ENCODE results near the gene OFD1.

Gene OFD1

GRCh38 chrX:13770013-13770535 lies 35.5 kb downstream of the OFD1 start:
- DNase-seq (ENCODE audit: low read depth in 2 of 2): no peak
- no peak for TF ChIP-seq CTCF (IDR thresholded peaks at IDR 0.05; ENCODE audit: low read depth, low read length)
- H3K4me3 ChIP-seq (replicated peaks in 1 of 2; ENCODE audit: low read depth in 2 of 2, low read length in 2 of 2): no peak overlapping the region

GRCh38 chrX:13774696-13775095 lies 40.1 kb downstream of the OFD1 start:
- TF ChIP-seq CTCF (IDR thresholded peaks at IDR 0.05; ENCODE audit: low read depth, low read length): no peak
- no peak for DNase-seq (ENCODE audit: low read depth in 2 of 2)
- H3K4me3 ChIP-seq (replicated peaks in 1 of 2; ENCODE audit: low read depth in 2 of 2, low read length in 2 of 2): no peak overlapping the region

- DNase-seq (ENCODE audit: low read depth in 2 of 2): no peak
- no peak for TF ChIP-seq CTCF (IDR thresholded peaks at IDR 0.05; ENCODE audit: low read depth, low read length)
- H3K4me3 ChIP-seq (replicated peaks in 1 of 2; ENCODE audit: low read depth in 2 of 2, low read length in 2 of 2): no peak overlapping the region
Measured at GRCh38 chrX:13775837-13776236, 41.3 kb downstream of the OFD1 start.

GRCh38 chrX:13776387-13776786 lies 41.8 kb downstream of the OFD1 start:
- H3K4me3 ChIP-seq (replicated peaks in 1 of 2; ENCODE audit: low read depth in 2 of 2, low read length in 2 of 2): no peak overlapping the region
- no peak for TF ChIP-seq CTCF (IDR thresholded peaks at IDR 0.05; ENCODE audit: low read depth, low read length)
- no peak for DNase-seq (ENCODE audit: low read depth in 2 of 2)

GRCh38 chrX:13778916-13779315 lies 44.4 kb downstream of the OFD1 start:
- peak; percentile 55 to 72 for DNase-seq (ENCODE audit: low read depth in 2 of 2)
- no peak for TF ChIP-seq CTCF (IDR thresholded peaks at IDR 0.05; ENCODE audit: low read depth, low read length)

GRCh38 chrX:13780868-13781427 lies 46.4 kb downstream of the OFD1 start:
- TF ChIP-seq CTCF (IDR thresholded peaks at IDR 0.05; ENCODE audit: low read depth, low read length): no peak
- DNase-seq (ENCODE audit: low read depth in 2 of 2): no peak
- H3K4me3 ChIP-seq (replicated peaks in 1 of 2; ENCODE audit: low read depth in 2 of 2, low read length in 2 of 2): no peak overlapping the region

More at GRCh38 chrX:13778916-13779315, 44.4 kb downstream of the OFD1 start:
- H3K4me3 ChIP-seq (replicated peaks in 1 of 2; ENCODE audit: low read depth in 2 of 2, low read length in 2 of 2): no peak overlapping the region

GRCh38 chrX:13786048-13786447 lies 51.5 kb downstream of the OFD1 start:
- TF ChIP-seq CTCF (IDR thresholded peaks at IDR 0.05; ENCODE audit: low read depth, low read length): no peak
- H3K4me3 ChIP-seq (replicated peaks in 1 of 2; ENCODE audit: low read depth in 2 of 2, low read length in 2 of 2): no peak overlapping the region
- no peak for DNase-seq (ENCODE audit: low read depth in 2 of 2)
